Hematopoietic multipotent progenitor cell (in vitro differentiated cells): ENCODE data around the gene ZIC4. TPM values are rescaled to one million over a fixed set of nuclear protein-coding genes. Genes with fewer than 3 reads are reported as not detected.

ENCODE experiments used
- DNase-seq, 3 donors: peaks; one replicate each; pipeline ENCODE4 v3.0.0-alpha.2; 2011 to 2015; ENCODE audit warnings: low read depth in 2 of 3, low spot score in 2 of 3
- total RNA-seq: library from RNA; depleted of rRNA; stranded (reverse); fragments of >200 nt; gene quantifications from one replicate; pipeline ENCODE4 v1.2.3, GENCODE V29; 2012

The ZIC4 gene
- total RNA-seq, 1 donor = not detected

DNA sequence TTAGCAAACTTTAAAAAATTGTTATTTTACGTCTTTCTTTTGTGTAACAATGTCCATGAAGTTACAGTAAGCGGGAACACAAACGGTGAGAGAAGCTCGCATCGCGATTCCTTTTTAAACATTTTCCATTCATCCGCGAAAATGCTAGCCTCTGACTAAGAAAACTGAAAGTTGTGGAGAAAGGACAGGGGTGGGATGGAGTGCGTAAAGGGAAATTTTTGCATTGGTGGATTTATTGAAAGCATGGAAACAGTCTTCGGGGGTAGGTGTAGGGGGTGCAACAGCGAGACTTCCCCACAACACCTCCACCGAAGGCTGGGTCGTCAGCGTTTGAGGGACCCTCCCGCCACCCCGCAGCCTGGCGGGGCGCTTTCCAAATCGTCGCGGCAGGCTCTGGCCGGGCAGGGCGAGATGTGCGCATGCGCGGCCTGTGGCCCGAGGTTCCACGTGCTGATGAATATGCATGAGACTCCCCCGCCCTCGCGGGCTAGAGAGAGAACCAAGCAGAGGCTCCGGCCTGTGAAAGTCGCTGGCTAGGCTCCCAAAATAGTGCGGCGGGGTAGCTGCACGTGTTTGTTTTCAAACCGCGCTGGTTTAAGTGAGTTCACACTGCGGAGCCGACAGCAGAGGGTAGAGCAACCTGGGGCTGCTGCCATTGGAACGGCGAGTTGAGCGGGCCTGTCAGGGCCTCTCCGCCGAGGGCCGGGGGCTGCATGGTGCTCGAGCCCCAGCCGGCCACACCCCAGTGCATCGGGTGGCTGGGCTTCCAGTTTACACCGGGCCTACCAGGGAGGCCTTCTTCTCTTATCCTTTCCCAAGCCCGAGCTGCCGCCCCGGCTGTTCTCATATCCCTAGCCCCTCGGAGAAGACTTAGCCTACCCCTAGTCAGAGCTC lies 12.7 kb upstream of the ZIC4 start:
- DNase-seq = no peak

DNA sequence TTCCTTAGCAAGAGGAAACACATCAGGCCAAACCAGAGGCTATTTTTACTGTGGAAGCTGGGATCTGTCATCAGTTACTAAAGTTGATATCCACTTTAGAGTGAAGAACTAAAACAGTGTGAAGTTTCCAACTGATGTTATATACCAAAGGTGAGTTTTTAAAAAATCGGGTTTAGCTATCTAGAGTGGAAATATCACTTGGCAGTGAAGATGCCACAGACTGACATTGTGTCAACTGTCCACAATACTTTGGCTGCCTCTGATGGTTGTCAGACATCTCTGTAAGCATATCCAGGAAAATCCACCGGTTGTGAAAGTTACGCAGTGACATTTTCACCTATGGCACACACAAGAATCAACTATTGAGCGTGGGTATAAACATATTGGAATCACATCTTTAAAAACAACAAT lies 12.0 kb upstream of the ZIC4 start:
- DNase-seq = no peak

DNA sequence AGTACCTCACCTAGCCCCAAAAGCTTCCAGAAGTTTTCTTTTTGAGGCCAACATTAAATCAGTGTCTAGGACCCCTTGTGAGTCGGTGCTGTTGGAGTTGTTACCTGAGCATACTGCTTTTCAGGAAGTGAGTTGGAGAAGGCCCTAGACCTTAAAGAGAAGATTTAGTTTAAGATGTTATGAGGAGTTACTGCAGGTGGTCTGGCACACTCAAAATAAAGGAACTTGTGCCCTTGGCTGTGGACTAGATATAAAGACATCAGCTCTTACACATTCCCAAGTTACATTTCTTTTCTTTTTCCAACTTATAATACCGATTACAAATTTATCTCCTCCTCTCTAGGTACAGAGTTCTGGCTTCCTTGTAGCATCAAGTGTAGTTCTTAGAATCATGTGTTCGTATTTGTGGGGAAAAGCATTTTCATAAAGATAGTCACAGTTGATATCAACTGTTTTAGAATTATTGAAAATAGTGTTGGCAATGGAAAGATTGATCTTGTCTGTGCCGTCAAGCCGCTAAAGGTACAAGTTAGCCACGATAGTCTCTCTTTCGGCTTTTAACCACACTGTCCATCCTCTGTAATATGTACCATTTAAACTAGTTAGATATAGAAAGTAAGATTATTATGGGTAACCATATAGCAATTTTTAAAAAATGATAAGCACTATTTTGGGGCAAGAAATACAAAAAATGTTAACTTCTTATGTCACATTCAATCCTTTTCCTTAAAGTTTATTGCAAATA lies 11.4 kb upstream of the ZIC4 start:
- no peak for DNase-seq

DNA sequence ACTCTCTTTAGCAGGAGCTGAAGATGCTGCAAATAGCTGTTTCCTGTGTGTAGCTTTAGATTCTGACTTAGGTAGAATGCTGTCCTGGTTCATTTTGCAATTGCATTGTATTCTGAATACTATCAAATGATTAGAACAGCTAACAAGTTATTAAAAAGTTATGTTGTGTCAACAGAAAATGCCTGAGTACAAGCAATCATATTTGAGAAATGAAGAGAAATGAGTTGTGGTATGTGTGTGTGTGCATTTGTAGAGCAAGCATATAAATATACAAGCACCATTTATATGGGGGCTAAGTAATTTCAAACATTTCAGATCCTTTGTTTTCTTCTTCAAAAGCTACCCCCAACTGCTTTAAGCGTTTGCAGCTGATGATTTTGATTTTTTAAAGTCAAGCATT lies 10.6 kb upstream of the ZIC4 start:
- DNase-seq = no peak

DNA sequence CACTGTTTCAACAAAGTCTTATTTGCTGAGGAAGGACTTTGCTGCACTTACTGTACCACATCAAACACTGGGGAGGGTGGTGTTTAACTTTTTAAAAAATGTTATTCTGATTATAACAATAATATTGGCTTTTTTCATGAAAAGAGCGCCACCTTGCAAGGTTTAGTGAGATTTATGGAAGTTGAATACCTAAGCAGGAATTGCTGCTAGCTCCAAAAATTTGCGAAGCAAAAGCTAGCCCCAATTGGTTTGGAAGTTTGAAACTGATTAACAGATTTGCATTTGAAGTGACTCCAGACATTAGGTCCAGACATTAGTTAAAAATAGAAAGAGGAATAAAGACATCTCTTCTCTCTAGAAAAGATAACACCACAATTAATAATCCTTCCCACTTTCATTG lies 9.5 kb upstream of the ZIC4 start:
- DNase-seq = no peak

DNA sequence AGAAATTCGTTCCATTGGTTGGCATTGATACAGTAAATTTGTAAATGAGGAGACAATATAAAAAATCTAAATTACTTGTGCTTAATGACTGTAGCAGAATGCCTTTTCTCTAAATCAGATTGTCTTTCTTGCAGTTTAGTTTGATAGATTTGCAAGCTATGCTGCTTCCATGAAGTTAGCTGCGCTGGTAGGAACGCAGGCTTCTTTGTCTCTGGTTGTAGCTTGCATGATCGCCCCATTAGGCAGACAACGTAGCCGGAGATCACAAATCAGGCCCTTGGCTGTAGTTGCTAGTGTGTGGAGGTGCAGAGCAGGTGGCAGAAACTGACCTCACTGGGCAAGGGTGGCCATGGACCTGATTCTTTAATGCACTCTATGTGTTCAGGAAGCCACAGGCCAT lies 8.9 kb upstream of the ZIC4 start:
- no peak for DNase-seq

DNA sequence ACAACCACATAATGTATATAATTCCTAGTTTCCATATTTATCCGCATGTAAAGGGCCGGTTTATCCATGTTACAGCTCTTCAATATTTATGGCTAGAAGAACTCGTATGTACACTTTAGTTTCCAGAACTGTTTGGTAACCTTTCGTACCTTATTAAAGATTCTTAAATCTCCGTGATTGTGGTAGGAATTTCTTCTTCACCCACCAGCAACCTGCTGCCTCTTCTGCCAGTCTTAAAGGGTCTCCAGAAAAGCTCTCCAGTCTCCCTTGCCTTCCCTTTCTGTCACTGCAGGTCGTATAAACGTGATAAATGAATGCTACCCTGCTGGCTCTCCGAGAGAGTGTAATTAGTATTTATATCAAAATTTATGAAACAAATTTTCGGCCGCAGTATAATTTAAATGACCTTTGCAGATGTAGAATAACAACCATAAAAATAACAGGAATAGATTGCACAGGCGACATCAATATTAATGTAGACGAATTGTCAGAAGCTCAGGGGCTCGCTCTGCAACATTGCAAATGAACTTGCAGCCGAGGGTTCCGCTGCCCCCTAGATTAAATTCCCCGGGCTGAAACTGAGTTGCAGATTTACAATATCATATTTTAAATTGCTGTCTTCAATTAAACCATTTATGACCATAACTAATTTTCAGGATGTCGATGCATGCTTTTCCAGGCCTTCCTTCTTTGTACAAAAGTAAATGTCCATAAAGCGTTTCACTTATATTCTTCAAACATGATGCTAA lies 8.2 kb upstream of the ZIC4 start:
- no peak for DNase-seq

DNA sequence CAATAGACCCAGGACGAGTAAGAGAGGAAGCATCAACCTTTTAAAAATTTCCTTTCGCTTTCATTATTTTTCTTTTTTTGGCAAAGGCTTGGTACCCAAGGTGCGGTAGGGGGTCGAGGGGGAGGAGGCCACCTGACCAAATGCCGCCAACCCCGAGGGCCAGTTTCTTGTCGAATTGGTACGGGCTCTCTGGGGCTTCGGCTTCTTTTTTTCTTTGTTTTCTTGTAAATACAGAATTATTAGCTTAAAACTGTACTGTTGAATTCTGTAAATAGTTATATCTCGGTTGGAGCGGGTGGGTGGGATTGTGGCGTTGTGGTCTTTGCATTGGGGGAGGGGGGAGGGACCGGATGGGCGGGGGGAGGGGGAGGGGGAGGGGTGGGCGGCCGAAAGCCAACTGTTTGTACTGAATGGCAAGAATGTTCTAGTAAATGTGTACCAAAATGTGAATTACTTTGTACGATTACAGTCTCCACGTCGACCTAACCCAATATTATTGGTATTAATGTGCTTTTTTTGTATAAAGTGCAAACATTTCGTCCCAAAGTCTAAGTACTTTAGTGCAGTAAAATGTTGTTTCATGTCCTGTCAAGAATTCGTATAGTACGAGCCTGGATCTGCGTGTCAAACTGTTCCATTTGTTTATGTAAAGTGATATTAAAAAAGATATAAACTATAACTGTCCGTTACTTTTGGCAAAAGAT lies 7.5 kb upstream of the ZIC4 start:
- DNase-seq = no peak

DNA sequence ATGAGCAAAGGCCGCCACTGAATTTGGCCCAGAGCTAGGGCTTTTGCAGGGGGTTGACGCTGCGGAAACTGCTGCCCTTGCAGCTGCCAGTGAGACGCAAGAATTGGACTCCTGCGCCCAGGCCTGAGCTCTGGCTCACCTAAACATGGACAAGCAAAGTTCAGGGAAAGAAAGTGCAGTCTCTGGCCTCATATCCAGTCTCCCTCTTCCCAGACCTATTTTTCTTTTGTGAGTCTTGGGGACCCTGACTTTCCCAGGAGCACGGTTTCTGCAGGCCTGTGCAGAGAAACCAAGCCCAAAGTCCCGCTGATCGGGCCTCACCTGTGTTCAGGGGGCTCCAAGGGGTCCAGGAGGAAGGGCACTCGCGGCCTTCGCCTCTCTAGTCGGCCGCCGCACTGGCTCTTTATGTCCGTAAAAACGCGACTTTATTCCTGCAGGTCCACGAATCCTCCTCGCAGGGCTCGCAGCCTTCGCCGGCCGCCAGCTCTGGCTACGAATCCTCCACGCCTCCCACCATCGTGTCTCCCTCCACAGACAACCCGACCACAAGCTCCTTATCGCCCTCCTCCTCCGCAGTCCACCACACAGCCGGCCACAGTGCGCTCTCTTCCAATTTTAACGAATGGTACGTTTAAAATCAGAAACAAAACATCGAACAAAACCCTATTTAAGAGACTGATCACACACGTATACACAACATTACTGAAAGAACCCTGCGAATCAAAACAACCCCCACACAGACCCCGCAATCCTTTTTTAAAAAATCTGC lies 6.8 kb upstream of the ZIC4 start:
- no peak for DNase-seq

DNA sequence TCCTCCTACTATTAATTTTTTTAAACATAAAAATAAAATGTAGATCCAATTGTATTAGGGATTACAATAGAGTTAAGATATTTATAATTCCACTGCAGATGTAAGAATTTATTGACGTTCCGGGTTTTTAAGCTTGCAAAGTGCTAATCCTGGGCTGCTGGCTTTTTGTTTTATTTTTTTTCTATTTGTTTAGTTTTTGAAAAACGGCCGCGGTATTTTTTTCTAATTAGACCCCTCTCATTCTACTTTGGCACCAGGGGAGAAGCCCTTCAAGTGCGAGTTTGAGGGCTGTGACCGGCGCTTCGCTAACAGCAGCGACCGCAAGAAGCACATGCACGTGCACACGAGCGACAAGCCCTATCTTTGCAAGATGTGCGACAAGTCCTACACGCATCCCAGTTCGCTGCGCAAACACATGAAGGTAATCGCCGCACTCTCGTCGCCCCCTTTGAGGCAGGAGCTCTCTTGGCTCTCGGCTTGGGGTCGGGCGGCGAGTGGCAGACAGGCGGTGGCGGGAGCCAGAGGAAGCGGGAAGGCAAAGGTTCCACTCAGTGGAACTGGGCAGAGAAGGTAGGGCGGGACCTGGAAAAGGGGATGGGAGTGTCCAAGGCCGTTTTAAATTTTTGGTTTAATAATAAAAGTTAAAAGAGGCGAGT lies 6.0 kb upstream of the ZIC4 start:
- DNase-seq = no peak

DNA sequence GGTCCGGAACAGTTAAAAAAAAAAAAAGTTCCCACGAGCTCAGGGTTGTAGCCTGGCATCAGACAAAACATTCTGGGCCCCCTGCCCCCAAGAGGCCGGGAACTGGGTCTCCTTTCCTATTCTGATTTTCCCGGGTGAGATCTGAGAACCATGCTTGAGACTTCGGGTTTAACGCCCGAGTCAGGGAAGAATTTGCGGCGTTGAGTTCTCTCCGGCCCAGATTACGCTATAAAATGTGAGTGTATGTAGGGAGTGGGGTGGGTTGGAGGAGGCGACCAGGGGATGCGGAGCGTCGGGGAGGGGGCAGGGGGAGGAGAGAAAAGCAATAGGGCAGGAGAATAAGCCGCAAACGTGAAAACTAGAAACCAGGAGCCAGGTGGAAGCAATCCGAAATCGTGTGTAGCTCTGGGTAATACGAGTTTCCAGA lies 5.5 kb upstream of the ZIC4 start:
- no peak for DNase-seq

DNA sequence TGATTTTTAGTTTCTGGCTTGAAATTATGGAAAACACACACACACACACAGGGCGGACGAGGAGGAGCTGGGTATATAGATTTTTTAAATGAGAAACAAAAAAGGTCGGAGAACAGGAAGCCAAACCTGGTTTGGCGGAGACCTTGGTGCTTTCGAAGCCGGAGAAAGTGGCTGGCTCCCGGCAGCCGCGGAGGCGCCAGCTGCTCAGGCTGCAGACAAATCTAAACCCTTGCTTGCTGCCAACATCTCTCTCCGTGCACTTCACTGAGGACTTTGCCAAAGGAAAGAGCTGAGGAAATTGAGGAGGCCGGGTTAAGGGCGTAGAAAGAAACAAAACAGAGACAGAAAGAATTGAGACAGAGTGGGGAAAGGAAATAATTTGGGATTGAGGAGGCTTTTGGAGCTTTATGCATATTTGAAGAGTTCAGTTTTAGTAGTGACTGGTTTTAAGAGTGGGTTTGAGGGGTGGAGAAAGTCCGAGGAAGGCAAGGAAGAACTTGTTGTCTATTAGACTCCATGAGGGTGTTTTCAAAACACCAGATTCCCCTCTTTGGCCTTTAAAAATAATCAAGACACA lies 5.0 kb upstream of the ZIC4 start:
- no peak for DNase-seq

DNA sequence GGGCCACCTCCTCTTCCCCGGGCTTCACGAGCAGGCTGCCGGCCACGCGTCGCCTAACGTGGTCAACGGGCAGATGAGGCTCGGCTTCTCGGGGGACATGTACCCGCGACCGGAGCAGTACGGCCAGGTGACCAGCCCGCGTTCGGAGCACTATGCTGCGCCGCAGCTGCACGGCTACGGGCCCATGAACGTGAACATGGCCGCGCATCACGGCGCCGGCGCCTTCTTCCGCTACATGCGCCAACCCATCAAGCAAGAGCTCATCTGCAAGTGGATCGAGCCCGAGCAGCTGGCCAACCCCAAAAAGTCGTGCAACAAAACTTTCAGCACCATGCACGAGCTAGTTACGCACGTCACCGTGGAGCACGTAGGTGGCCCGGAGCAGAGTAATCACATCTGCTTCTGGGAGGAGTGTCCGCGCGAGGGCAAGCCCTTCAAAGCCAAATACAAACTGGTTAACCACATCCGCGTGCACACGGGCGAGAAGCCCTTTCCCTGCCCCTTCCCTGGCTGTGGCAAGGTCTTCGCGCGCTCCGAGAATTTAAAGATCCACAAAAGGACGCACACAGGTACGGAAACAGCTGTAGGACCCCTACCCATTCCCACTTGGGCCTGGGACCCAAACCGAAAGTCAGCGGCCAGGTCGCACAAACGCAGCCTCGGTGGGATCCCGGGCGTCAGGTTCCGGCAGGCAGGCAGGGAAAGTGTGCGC lies 4.3 kb upstream of the ZIC4 start:
- DNase-seq = peak in 2 of 3 donors; percentile 43 to 55

DNA sequence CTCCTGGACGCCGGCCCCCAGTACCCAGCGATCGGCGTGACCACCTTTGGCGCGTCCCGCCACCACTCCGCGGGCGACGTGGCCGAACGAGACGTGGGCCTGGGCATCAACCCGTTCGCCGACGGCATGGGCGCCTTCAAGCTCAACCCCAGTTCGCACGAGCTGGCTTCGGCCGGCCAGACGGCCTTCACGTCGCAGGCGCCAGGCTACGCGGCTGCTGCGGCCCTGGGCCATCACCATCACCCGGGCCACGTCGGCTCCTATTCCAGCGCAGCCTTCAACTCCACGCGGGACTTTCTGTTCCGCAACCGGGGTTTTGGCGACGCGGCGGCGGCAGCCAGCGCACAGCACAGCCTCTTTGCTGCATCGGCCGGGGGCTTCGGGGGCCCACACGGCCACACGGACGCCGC lies 3.8 kb upstream of the ZIC4 start:
- no peak for DNase-seq

DNA sequence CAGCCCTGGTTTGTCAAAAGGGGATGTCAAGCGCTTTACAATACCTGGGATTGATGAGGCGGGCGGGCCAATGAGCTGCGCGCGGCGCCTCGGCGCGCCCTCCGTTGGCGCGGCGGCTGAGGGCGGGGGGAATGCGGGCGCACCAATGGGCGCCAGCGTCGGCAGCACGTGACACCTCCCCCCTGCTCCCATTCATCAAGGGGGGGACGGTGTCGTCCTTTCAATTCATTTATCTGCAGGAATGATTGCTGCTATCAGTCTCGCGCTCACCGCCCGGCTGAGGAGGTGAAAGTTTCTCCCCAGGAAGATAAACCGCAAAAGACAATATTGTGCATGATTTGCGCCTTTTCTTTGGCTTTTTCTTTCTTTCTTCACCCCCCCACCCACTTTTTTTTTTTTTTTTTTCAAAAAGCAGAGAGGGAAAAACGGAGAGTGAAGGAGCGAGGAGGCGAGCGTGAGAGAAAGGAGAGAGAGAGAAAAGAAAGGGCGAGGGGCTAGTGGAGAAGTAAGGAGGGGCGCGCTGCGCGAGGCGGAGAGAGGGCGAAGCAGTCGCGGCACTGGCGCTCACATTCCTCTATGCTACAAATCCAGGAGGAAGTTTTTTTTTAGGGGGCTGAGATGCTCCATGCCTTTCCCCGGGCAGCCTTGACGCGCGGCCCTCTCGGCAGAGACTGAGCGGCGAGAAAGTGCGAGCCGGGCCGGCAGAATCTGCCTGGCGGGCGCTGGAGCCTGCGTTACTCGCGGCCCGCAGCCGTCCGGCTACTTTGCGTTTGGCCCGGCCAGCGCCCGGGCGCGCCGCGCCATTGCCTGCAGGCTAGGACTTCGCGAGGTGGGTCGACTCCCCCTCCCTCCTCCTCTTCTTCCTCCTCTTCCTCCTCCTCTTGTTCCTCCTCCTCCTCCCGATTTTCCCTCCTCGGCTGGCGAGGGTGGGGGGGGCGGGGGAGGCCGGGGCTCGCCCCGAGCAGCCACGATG lies 3.1 kb upstream of the ZIC4 start, which contains the start of gene ZIC1:
Gene ZIC1 (plus strand): TSS at position 223 of the 973 bp plus-strand sequence. CDS start 748 bp downstream, at position 971.
- DNase-seq = peak in 1 of 3 donors; percentile 0

DNA sequence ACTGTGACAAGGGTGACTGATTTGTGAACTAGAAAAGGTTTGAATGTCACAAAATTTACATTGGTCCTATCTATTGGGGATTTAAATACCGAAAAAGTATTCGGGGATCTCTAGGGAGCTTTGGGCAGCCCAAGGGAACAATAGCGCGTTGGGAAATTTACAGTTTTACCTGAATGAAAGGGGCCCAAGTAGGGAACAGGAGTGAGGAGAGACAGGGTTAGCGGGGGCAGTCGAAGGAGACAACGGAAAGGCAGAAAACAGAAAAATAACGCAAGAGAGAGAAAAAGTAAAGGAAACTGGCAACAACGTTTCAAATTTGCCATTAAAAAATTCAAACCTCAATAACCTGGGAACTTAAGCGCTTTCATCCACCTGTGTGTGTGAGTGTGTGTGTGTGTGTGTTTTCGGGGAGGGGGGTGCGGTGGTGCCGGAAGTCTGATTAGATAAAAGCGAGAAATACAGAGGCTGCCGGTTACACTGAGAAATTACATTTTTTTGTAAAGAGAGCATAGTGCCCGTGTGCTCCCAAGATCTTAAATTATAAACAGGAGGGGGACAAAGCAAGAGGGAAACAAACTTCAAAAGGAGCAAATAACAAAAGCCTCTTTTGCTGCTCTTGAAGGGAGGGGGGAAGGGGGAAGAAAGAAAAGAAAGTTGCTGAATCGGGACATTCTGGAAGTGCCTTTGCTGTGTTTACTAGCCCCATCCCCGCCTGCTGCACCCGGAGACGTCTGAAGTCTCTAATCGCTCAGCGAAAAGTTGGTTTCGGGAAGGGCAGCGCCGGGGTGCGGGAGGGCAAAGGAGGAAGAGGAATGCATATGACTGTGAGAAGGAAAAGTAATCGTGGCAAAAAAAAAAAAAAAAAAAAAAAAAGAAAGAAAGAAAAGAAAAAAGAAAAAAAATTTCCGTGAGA lies 2.1 kb upstream of the ZIC4 start:
- DNase-seq = peak in 1 of 3 donors; percentile 5
